Measurements from ENCODE around the gene ZC3H4.
A peak's percentile ranks its signal among the peaks of the same experiment; 100 is the strongest.

ZC3H4 gene

GRCh38 chr19:47022541-47023447 is 90.8 kb downstream of the ZC3H4 start:
- TF ChIP-seq CTCF (IDR thresholded peaks at IDR 0.05; ENCODE audit: insufficient read depth, low read depth, low read length, missing control alignments), result no peak
- no peak for DNase-seq (ENCODE audit: low read depth)
- no peak overlapping the region for H3K4me3 ChIP-seq (ENCODE audit: low read depth, low read length)

GRCh38 chr19:47022140-47022536 is 91.4 kb downstream of the ZC3H4 start:
- no peak for TF ChIP-seq CTCF (IDR thresholded peaks at IDR 0.05; ENCODE audit: insufficient read depth, low read depth, low read length, missing control alignments)
- H3K4me3 ChIP-seq (ENCODE audit: low read depth, low read length), result no peak overlapping the region
- DNase-seq (ENCODE audit: low read depth), result no peak

GRCh38 chr19:47021536-47022139 is 91.9 kb downstream of the ZC3H4 start:
- no peak overlapping the region for H3K4me3 ChIP-seq (ENCODE audit: low read depth, low read length)
- no peak for DNase-seq (ENCODE audit: low read depth)
- TF ChIP-seq CTCF (IDR thresholded peaks at IDR 0.05; ENCODE audit: insufficient read depth, low read depth, low read length, missing control alignments), result no peak

- TF ChIP-seq CTCF (IDR thresholded peaks at IDR 0.05; ENCODE audit: insufficient read depth, low read depth, low read length, missing control alignments), result no peak
- H3K4me3 ChIP-seq (ENCODE audit: low read depth, low read length), result peak overlapping the region; percentile 9; the same call in 1 of the 2 replicates
- DNase-seq (ENCODE audit: low read depth), result peak; percentile 30
These were observed 92.5 kb downstream of the ZC3H4 start for GRCh38 chr19:47020992-47021496.

- DNase-seq (ENCODE audit: low read depth), result no peak
- H3K4me3 ChIP-seq (ENCODE audit: low read depth, low read length), result no peak overlapping the region
- no peak for TF ChIP-seq CTCF (IDR thresholded peaks at IDR 0.05; ENCODE audit: insufficient read depth, low read depth, low read length, missing control alignments)
These were observed 93.3 kb downstream of the ZC3H4 start for GRCh38 chr19:47020132-47020805.

- H3K4me3 ChIP-seq (ENCODE audit: low read depth, low read length), result no peak within 1 kb of the TSS
- TF ChIP-seq CTCF (IDR thresholded peaks at IDR 0.05; ENCODE audit: insufficient read depth, low read depth, low read length, missing control alignments), result no peak
- DNase-seq (ENCODE audit: low read depth), result no peak
These were observed 94.0 kb downstream of the ZC3H4 start, which contains the start of gene NPAS1 for GRCh38 chr19:47019431-47020041. Gene NPAS1 (plus strand): TSS chr19:47019837. CDS start chr19:47021048, 1,211 bp downstream.

All from GM12865 (cell line).